Activated T-cell treated with anti-CD3 and anti-CD28 coated beads, Interleukin-2, amount 50 U/mL, for 72 hours (primary cell): ENCODE results near the gene SINHCAF. TPM values are rescaled to one million over a fixed set of nuclear protein-coding genes. Genes with fewer than 3 reads are reported as not detected.
A peak's percentile ranks its signal among the peaks of the same experiment; 100 is the strongest.

Source experiments
- ATAC-seq, 2 donors: fragments of 150-1000 bp; cut with Tn5 transposase; replicated peaks in 1 of 2; 2 replicates each; pipeline ENCODE4 v1.10.0; 2021; ENCODE audit warnings: moderate library complexity in 2 of 2, mild to moderate bottlenecking in 1 of 2
- DNase-seq, 2 donors: peaks; one replicate each; pipeline ENCODE4 v3.0.0; 2021 to 2022; ENCODE audit warnings: mixed read lengths in 1 of 2
- H3K27ac Mint-ChIP-seq: one replicate; pipeline ENCODE4 v1.8.0; 2022; ENCODE audit warnings: mild to moderate bottlenecking, moderate library complexity, mixed read lengths
- H3K27me3 Mint-ChIP-seq: one replicate; pipeline ENCODE4 v1.8.0; 2022; ENCODE audit warnings: low read depth, mixed read lengths
- H3K36me3 Mint-ChIP-seq, 2 donors: one replicate each; pipeline ENCODE4 v1.8.0; 2022; ENCODE audit warnings: mixed read lengths in 2 of 2, mild to moderate bottlenecking in 1 of 2; ENCODE audit not compliant: insufficient read depth in 2 of 2
- H3K4me1 Mint-ChIP-seq: one replicate; pipeline ENCODE4 v1.8.0; 2022; ENCODE audit warnings: low read depth, mixed read lengths
- H3K4me3 Mint-ChIP-seq, 2 donors: one replicate each; pipeline ENCODE4 v1.8.0; 2022; ENCODE audit warnings: mild to moderate bottlenecking in 2 of 2, mixed read lengths in 2 of 2, moderate library complexity in 2 of 2
- H3K9me3 Mint-ChIP-seq, 2 donors: one replicate each; pipeline ENCODE4 v1.8.0; 2022; ENCODE audit warnings: mixed read lengths in 2 of 2
- total RNA-seq, 2 donors: library from RNA; stranded (reverse); gene quantifications; one replicate each; pipeline ENCODE4 v1.2.3, GENCODE V29; 2022

Gene SINHCAF
- total RNA-seq, 2 donors from 2014 or later, result 189 to 216 TPM

- peak; percentile 32 to 50 for ATAC-seq
- Mint-ChIP-seq H3K27me3 (no peaks in the 10 kb centered on the region), H3K9me3 (no peaks in the 10 kb centered on the region), H3K27ac (peak overlapping the region; percentile 98), H3K36me3 (peaks cover 12 to 20% of the 10 kb centered on the region in 2 donors), H3K4me3 (peak overlapping the region; percentile 92 to 96), H3K4me1 (peaks cover 62% of the 10 kb centered on the region)
- DNase-seq, result peak; percentile 71 to 73
Observed at GRCh38 chr12:31323391-31324115, 2.4 kb downstream of the SINHCAF start.

DNA sequence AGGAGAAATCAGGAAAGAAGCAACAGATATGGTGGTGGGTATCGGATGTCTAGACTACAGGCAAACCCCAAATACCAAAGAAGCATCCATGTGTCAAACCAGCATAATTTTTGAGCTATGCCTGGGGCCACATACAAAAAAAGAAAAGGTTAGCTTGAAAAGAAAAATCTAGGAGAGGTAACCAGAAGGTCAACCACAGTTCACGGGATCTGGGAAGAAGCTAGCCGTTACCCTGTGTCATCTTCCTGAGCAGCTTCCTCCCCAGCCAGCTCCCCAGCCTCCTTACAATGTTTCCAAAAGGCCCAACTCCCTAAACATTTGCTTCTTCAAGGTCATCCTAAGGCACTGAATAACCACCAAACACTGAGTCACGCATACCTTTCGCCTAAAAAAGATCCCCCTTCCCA lies 3.1 kb downstream of the SINHCAF start:
- Mint-ChIP-seq H3K36me3 (peaks cover 12 to 20% of the 10 kb centered on the region in 2 donors), H3K4me3 (peak overlapping the region; percentile 92 to 96), H3K27me3 (no peaks in the 10 kb centered on the region), H3K27ac (peak overlapping the region; percentile 98), H3K4me1 (peaks cover 68% of the 10 kb centered on the region), H3K9me3 (no peaks in the 10 kb centered on the region)
- DNase-seq (peak in 1 of 2 donors; percentile 12), ATAC-seq (no peak)

GRCh38 chr12:31321897-31322228 lies 4.1 kb downstream of the SINHCAF start:
- Mint-ChIP-seq H3K9me3 (no peaks in the 10 kb centered on the region), H3K27ac (peak overlapping the region; percentile 98), H3K4me1 (peaks cover 71% of the 10 kb centered on the region), H3K4me3 (peak overlapping the region; percentile 92 to 96), H3K36me3 (peaks cover 12 to 20% of the 10 kb centered on the region in 2 donors), H3K27me3 (no peaks in the 10 kb centered on the region)
- DNase-seq (peak in 1 of 2 donors; percentile 10), ATAC-seq (no peak)

DNA sequence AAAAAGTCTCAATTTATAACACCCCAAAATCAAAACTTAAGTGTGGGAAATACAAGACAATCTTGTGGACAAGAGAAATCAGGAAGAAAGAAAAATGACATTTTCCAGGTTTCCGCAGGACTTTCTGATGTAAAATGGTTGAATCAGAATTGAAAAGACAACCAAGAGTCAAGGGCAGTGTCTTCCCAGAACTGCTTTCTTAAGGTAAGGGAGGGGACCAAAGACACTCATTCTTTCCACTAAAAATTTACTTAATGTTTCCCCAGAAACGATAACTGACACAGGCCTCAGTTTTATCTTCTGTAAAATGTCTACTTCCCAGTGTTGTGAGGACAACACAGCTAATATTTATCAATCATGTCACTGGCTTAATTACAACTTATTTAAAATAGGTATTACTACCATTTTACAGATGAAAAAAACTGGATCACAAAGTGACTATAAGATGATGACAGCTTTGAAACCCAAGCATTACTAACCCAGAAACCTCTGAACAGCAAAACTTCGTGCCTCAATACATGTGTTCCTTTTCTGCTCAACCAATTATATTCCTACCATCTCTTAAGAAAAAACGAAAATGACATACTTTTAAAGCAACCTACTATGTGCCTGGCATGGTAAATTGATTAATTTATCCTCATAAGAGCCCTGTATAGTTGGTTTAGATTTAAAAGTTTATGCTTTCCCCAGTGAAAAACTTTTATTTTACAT lies 4.6 kb downstream of the SINHCAF start:
- Mint-ChIP-seq H3K36me3 (peaks cover 12 to 20% of the 10 kb centered on the region in 2 donors), H3K4me1 (peaks cover 71% of the 10 kb centered on the region), H3K27ac (peak overlapping the region; percentile 98), H3K9me3 (no peaks in the 10 kb centered on the region), H3K27me3 (no peaks in the 10 kb centered on the region), H3K4me3 (peak overlapping the region; percentile 92 to 96)
- DNase-seq (peak in 1 of 2 donors; percentile 24), ATAC-seq (peak; percentile 18 to 20)

GRCh38 chr12:31318657-31319269 lies 7.2 kb downstream of the SINHCAF start:
- peaks cover 11 to 21% of the 10 kb centered on the region in 2 donors for H3K36me3 Mint-ChIP-seq
- ATAC-seq (no peak), DNase-seq (no peak)
- H3K27ac Mint-ChIP-seq, result peak overlapping the region; percentile 98
- H3K4me3 Mint-ChIP-seq, result peak overlapping the region; percentile 92 to 96
- no peaks in the 10 kb centered on the region for H3K27me3 Mint-ChIP-seq
- H3K9me3 Mint-ChIP-seq, result no peaks in the 10 kb centered on the region
- peaks cover 86% of the 10 kb centered on the region for H3K4me1 Mint-ChIP-seq

- ATAC-seq (peak; percentile 14 to 29), DNase-seq (no peak)
- Mint-ChIP-seq H3K4me3 (peak overlapping the region; percentile 92 to 96), H3K4me1 (peaks cover 87% of the 10 kb centered on the region), H3K27me3 (no peaks in the 10 kb centered on the region), H3K36me3 (peaks cover 6 to 26% of the 10 kb centered on the region in 2 donors), H3K9me3 (no peaks in the 10 kb centered on the region), H3K27ac (peak overlapping the region; percentile 98)
Observed at GRCh38 chr12:31317471-31318395, 8.2 kb downstream of the SINHCAF start.

- Mint-ChIP-seq H3K9me3 (no peaks in the 10 kb centered on the region), H3K27ac (peak overlapping the region; percentile 98), H3K4me1 (peaks cover 87% of the 10 kb centered on the region), H3K27me3 (no peaks in the 10 kb centered on the region), H3K4me3 (peak overlapping the region; percentile 92 to 96), H3K36me3 (peaks cover 6 to 33% of the 10 kb centered on the region in 2 donors)
- ATAC-seq (no peak), DNase-seq (no peak)
Observed at GRCh38 chr12:31316891-31317290, 9.1 kb downstream of the SINHCAF start.

DNA sequence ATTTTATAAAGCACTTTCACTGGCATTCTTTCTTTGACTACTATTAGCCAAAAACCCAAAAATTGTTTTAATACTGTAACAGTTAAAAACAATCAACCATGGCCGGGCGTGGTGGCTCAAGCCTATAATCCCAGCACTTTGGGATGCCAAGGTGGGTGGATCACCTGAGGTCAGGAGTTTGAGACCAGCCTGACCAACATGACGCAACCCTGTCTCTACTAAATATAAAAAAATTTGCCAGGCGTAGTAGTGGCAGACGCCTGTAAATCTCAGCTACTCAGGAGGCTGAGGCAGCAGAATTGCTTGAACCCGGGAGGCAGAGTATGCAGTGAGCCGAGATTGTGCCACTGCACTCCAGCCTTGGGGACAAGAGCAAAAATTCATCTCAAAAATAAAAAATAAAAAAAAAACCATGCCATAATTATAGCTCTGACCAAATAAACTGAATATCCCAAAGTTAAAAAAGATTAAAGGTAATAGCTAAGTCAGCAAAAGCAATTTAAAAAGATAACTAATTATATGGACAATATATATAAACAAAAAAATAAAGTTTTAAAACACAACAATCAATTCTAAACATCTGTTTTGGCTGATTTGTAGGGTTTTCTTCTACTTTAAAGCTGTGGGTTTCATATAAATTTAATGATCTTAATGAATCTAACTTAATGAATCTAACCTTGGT lies 10.0 kb downstream of the SINHCAF start:
- Mint-ChIP-seq H3K36me3 (peaks cover 6 to 40% of the 10 kb centered on the region in 2 donors), H3K4me3 (peak overlapping the region in 1 of 2 donors; percentile 22), H3K9me3 (no peaks in the 10 kb centered on the region), H3K27ac (no peak overlapping the region), H3K27me3 (no peaks in the 10 kb centered on the region), H3K4me1 (peaks cover 84% of the 10 kb centered on the region)
- DNase-seq (no peak), ATAC-seq (no peak)

GRCh38 chr12:31315044-31315715 lies 10.8 kb downstream of the SINHCAF start:
- H3K4me3 Mint-ChIP-seq, result peak overlapping the region in 1 of 2 donors; percentile 60

GRCh38 chr12:31312431-31312830 lies 13.5 kb downstream of the SINHCAF start:
- ATAC-seq, result no peak
- Mint-ChIP-seq H3K27me3 (no peaks in the 10 kb centered on the region), H3K27ac (no peak overlapping the region), H3K36me3 (peaks cover 4 to 44% of the 10 kb centered on the region in 2 donors), H3K4me3 (no peak overlapping the region), H3K9me3 (no peaks in the 10 kb centered on the region), H3K4me1 (peaks cover 70% of the 10 kb centered on the region)
- DNase-seq, result no peak

More at GRCh38 chr12:31315044-31315715, 10.8 kb downstream of the SINHCAF start:
- Mint-ChIP-seq H3K27me3 (no peaks in the 10 kb centered on the region), H3K36me3 (peaks cover 6 to 43% of the 10 kb centered on the region in 2 donors), H3K9me3 (no peaks in the 10 kb centered on the region), H3K4me1 (peaks cover 82% of the 10 kb centered on the region), H3K27ac (peak overlapping the region; percentile 78)
- peak in 1 of 2 donors; percentile 35 for ATAC-seq
- DNase-seq, result no peak

GRCh38 chr12:31311634-31312258 lies 14.2 kb downstream of the SINHCAF start:
- Mint-ChIP-seq H3K27ac (peak overlapping the region; percentile 70), H3K27me3 (no peaks in the 10 kb centered on the region), H3K4me1 (peaks cover 70% of the 10 kb centered on the region), H3K9me3 (no peaks in the 10 kb centered on the region), H3K4me3 (no peak overlapping the region), H3K36me3 (peaks cover 4 to 44% of the 10 kb centered on the region in 2 donors)
- no peak for DNase-seq
- ATAC-seq, result no peak
